Esophagus muscularis mucosa (tissue), 4 donors: Measurements from ENCODE around the gene PFN3. TPM values are rescaled to one million over a fixed set of nuclear protein-coding genes. Genes with fewer than 3 reads are reported as not detected.

Experiments
- DNase-seq: peaks from one replicate; pipeline ENCODE4 v3.0.0-alpha.2; 2017; ENCODE audit errors: extremely low spot score
- H3K27ac ChIP-seq, 4 donors: fragments of 200-600 bp; sonication (generic); replicated peaks in 1 of 4; 1 replicate in 3 of 4; 2 replicates in 1 of 4; pipeline ENCODE4 v1.5.1; 2016 to 2019; ENCODE audit warnings: mild to moderate bottlenecking in 1 of 4
- H3K27me3 ChIP-seq, 4 donors: fragments of 200-600 bp; sonication (generic); one replicate each; pipeline versions ENCODE4 v1.5.1 to v1.6.0; 2016 to 2019
- H3K36me3 ChIP-seq, 4 donors: fragments of 200-600 bp; sonication (generic); one replicate each; pipeline ENCODE4 v1.5.1; 2016 to 2019
- H3K4me1 ChIP-seq, 4 donors: fragments of 200-600 bp; sonication (generic); one replicate each; pipeline ENCODE4 v1.5.1; 2016 to 2019
- H3K4me3 ChIP-seq, 4 donors: fragments of 200-600 bp; sonication (generic); 1 replicate in 2 of 4; 2 replicates in 2 of 4; pipeline ENCODE4 v1.5.1; 2016 to 2019; ENCODE audit warnings: mild to moderate bottlenecking in 4 of 4, moderate library complexity in 1 of 4
- H3K9me3 ChIP-seq, 4 donors: fragments of 200-600 bp; sonication (generic); 1 replicate in 3 of 4; 2 replicates in 1 of 4; pipeline ENCODE4 v1.5.1; 2016 to 2019
- CTCF ChIP-seq, 3 experiments: fragments of 200-600 bp in 2 of 3; fragments of 450-650 bp in 1 of 3; sonication (generic) in 2 of 3; IDR thresholded peaks; one replicate each; pipeline ENCODE4 v1.5.1; 2017 to 2019; ENCODE audit warnings: antibody characterized with exemption in 3 of 3, mild to moderate bottlenecking in 2 of 3, moderate library complexity in 1 of 3
- EP300 ChIP-seq: sonication (generic); formaldehyde crosslinking; IDR thresholded peaks from one replicate; pipeline ENCODE4 v1.6.1; 2017; ENCODE audit warnings: antibody characterized with exemption
- POLR2A ChIP-seq: fragments of 450-650 bp; IDR thresholded peaks from one replicate; pipeline ENCODE4 v1.6.1; 2017; ENCODE audit warnings: antibody characterized with exemption, moderate library complexity, mild to moderate bottlenecking, low read depth
- POLR2AphosphoS5 ChIP-seq, 2 donors: sonication (generic); formaldehyde crosslinking; IDR thresholded peaks; one replicate each; pipeline ENCODE4 v1.6.1; 2017; ENCODE audit warnings: antibody characterized with exemption in 2 of 2
- WGBS: methylation state at CpG from one replicate; pipeline ENCODE4 v1.1.5; 2018; 5-methylcytosine and 5-hydroxymethylcytosine counted together
- intact Hi-C: fragments of 100-400 bp; cut with DNase I; formaldehyde crosslinking; loops from one replicate; pipeline ENCODE4 v1.15.1; 2023
- total RNA-seq, 4 donors: library from RNA; depleted of rRNA; stranded (reverse); fragments of >200 nt; gene quantifications; one replicate each; pipeline versions ENCODE4 v1.1.0 to v1.2.1, GENCODE V29; 2016

PFN3 gene
- total RNA-seq, 4 donors from 2014 or later, result not detected

GRCh38 chr5:177434942-177435738 lies 34.7 kb upstream of the PFN3 start:
- WGBS, result 89% methylated on average over 10 of the region's 20 CpGs
- no peak overlapping the region for H3K27ac ChIP-seq
- TF ChIP-seq POLR2AphosphoS5 (IDR thresholded peaks at IDR 0.05) (no peak), EP300 (no peak), POLR2A (no peak), CTCF (IDR thresholded peaks at IDR 0.05) (no peak)
- H3K36me3 ChIP-seq, result peaks cover 46 to 93% (median 88%) of the 10 kb centered on the region in 4 donors
- DNase-seq, result no peak
- intact Hi-C loops, result no loop called here
- peaks cover 20 to 26% (median 24%) of the 10 kb centered on the region in 4 donors for H3K4me1 ChIP-seq
- no peaks in the 10 kb centered on the region for H3K27me3 ChIP-seq
- no peak overlapping the region for H3K4me3 ChIP-seq
- H3K9me3 ChIP-seq, result no peaks in the 10 kb centered on the region

- peaks cover 20 to 33% (median 29%) of the 10 kb centered on the region in 4 donors for H3K4me1 ChIP-seq
- WGBS, result 81% methylated on average over 7 of the region's 8 CpGs
- DNase-seq, result no peak
- H3K9me3 ChIP-seq, result no peaks in the 10 kb centered on the region
- peaks cover 46 to 97% (median 85%) of the 10 kb centered on the region in 4 donors for H3K36me3 ChIP-seq
- no peak overlapping the region for H3K27ac ChIP-seq
- H3K4me3 ChIP-seq, result no peak overlapping the region
- H3K27me3 ChIP-seq, result no peaks in the 10 kb centered on the region
- no peak for TF ChIP-seq EP300
- TF ChIP-seq POLR2AphosphoS5 (IDR thresholded peaks at IDR 0.05), result no peak
- TF ChIP-seq CTCF (IDR thresholded peaks at IDR 0.05), result no peak
- no peak for TF ChIP-seq POLR2A
- intact Hi-C loops, result no loop called here
These were observed 34.0 kb upstream of the PFN3 start for GRCh38 chr5:177434437-177434836.

GRCh38 chr5:177433658-177434217 lies 33.3 kb upstream of the PFN3 start:
- Histone ChIP-seq H3K4me1 (peaks cover 24 to 40% (median 36%) of the 10 kb centered on the region in 4 donors), H3K36me3 (peaks cover 46 to 92% (median 83%) of the 10 kb centered on the region in 4 donors), H3K9me3 (no peaks in the 10 kb centered on the region), H3K27ac (no peak overlapping the region), H3K27me3 (no peaks in the 10 kb centered on the region), H3K4me3 (no peak overlapping the region)
- no peak for TF ChIP-seq POLR2AphosphoS5 (IDR thresholded peaks at IDR 0.05)
- no peak for TF ChIP-seq CTCF (IDR thresholded peaks at IDR 0.05)
- no peak for TF ChIP-seq POLR2A
- no peak for TF ChIP-seq EP300
- no peak for DNase-seq
- 92% methylated on average over 23 of the region's 29 CpGs for WGBS
- intact Hi-C loops, result no loop called here

GRCh38 chr5:177432839-177433657 lies 32.6 kb upstream of the PFN3 start:
- TF ChIP-seq CTCF (IDR thresholded peaks at IDR 0.05), result no peak
- no peak for TF ChIP-seq EP300
- no peak for TF ChIP-seq POLR2A
- no peak for TF ChIP-seq POLR2AphosphoS5 (IDR thresholded peaks at IDR 0.05)
- no peak overlapping the region for H3K27ac ChIP-seq
- H3K36me3 ChIP-seq, result peaks cover 46 to 85% (median 77%) of the 10 kb centered on the region in 4 donors
- H3K27me3 ChIP-seq, result no peaks in the 10 kb centered on the region
- intact Hi-C loops, result no loop called here
- peaks cover 29 to 47% (median 43%) of the 10 kb centered on the region in 4 donors for H3K4me1 ChIP-seq
- 98% methylated on average over 13 of the region's 25 CpGs for WGBS
- no peak overlapping the region for H3K4me3 ChIP-seq
- no peaks in the 10 kb centered on the region for H3K9me3 ChIP-seq
- DNase-seq, result no peak
